ENCODE results near the gene C1QTNF2.

DNA sequence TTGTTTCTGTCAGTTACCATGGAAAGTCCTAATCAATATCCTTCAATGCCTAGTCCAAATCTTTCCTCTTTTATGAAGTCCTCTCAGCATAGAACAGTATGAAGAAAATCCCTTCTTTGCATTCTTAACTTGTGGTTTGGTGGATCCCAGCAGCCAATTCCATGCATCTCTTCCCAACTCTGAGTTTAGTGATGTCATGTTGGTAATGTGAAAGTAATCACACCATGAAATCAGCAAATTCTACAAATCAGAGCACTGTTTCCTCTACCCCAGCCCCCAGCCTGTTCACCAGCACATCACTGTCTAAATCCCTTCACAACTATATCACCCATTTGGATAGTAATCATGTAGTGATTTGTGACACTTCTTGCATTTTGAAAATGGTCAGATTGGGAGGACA, 4.7 kb upstream of the C1QTNF2 start:
- TF ChIP-seq YY1 (IDR thresholded peaks at IDR 0.05; ENCODE audit: low read depth, low read length) (no peak), POLR2A (IDR thresholded peaks at IDR 0.05; ENCODE audit: control extremely low read depth in 1 of 2, low read depth in 2 of 2, low read length in 2 of 2) (no peak), GABPA (IDR thresholded peaks at IDR 0.05; ENCODE audit: borderline replicate concordance, insufficient read depth, low read length) (no peak)
